Peyer's patch (tissue), 4 donors: Measurements from ENCODE around the gene OR52E4. TPM values are rescaled to one million over a fixed set of nuclear protein-coding genes. Genes with fewer than 3 reads are reported as not detected.

ENCODE experiments used
- DNase-seq, 3 donors: peaks; one replicate each; pipeline ENCODE4 v3.0.0-alpha.2; 2017 to 2019
- H3K27ac ChIP-seq, 4 donors: fragments of 200-600 bp; sonication (generic); one replicate each; pipeline ENCODE4 v1.5.1; 2016 to 2019
- H3K27me3 ChIP-seq, 2 donors: fragments of 200-600 bp; sonication (generic); one replicate each; pipeline ENCODE4 v1.5.1; 2019
- H3K36me3 ChIP-seq, 3 donors: fragments of 200-600 bp; sonication (generic); one replicate each; pipeline ENCODE4 v1.5.1; 2016 to 2019
- H3K4me1 ChIP-seq, 4 donors: fragments of 200-600 bp; sonication (generic); one replicate each; pipeline ENCODE4 v1.5.1; 2016 to 2019
- H3K4me3 ChIP-seq, 4 donors: fragments of 200-600 bp; sonication (generic); 1 replicate in 3 of 4; 2 replicates in 1 of 4; pipeline ENCODE4 v1.5.1; 2016 to 2019; ENCODE audit warnings: mild to moderate bottlenecking in 1 of 4
- H3K9me3 ChIP-seq, 4 donors: fragments of 200-600 bp; sonication (generic); one replicate each; pipeline ENCODE4 v1.5.1; 2016 to 2019; ENCODE audit warnings: mild to moderate bottlenecking in 1 of 4
- POLR2A ChIP-seq, 2 donors: fragments of 450-650 bp; IDR thresholded peaks; one replicate each; pipeline ENCODE4 v1.5.1; 2017; ENCODE audit warnings: antibody characterized with exemption in 2 of 2, mild to moderate bottlenecking in 2 of 2, moderate library complexity in 2 of 2
- total RNA-seq, 4 donors: library from RNA; depleted of rRNA; stranded (reverse); fragments of >200 nt; gene quantifications; one replicate each; pipeline ENCODE4 v1.1.0, GENCODE V29; 2016
- TF ChIP-seq, protein P1 (sequence below), 6 experiments: fragments of 450-650 bp in 4 of 6; fragments of 200-600 bp in 2 of 6; sonication (generic) in 1 of 6; IDR thresholded peaks; one replicate each; pipeline ENCODE4 v1.5.1; 2017 to 2019; ENCODE audit warnings: antibody characterized with exemption in 6 of 6, mild to moderate bottlenecking in 3 of 6, moderate library complexity in 1 of 6

The OR52E4 gene
- total RNA-seq, 4 donors from 2014 or later = not detected

DNA sequence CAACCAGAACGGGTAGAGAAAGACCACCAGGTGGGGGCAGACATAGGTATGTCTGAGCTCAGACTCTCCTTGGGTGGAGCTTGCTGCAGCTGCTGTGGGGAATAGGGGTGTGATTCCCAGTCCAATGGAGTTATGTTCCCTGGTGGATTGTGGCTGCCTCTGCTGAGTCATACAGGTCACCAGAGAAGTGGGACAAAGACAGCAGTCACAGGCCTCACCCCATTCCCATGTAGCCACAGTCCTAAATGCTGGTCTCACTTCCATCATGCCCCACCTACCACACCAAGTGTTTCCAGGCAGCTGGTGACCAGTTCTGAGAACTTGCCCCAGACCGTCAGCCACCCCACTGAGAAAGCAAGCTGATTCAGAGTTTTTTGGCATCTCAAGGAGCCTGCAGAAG lies 30.1 kb downstream of the OR52E4 start:
- Histone ChIP-seq H3K4me3 (no peak overlapping the region), H3K27me3 (no peaks in the 10 kb centered on the region), H3K27ac (no peak overlapping the region), H3K4me1 (no peaks in the 10 kb centered on the region), H3K9me3 (no peaks in the 10 kb centered on the region), H3K36me3 (no peaks in the 10 kb centered on the region)
- no peak for DNase-seq
- TF ChIP-seq POLR2A (IDR thresholded peaks at IDR 0.05) = no peak
- TF ChIP-seq, protein P1, sequence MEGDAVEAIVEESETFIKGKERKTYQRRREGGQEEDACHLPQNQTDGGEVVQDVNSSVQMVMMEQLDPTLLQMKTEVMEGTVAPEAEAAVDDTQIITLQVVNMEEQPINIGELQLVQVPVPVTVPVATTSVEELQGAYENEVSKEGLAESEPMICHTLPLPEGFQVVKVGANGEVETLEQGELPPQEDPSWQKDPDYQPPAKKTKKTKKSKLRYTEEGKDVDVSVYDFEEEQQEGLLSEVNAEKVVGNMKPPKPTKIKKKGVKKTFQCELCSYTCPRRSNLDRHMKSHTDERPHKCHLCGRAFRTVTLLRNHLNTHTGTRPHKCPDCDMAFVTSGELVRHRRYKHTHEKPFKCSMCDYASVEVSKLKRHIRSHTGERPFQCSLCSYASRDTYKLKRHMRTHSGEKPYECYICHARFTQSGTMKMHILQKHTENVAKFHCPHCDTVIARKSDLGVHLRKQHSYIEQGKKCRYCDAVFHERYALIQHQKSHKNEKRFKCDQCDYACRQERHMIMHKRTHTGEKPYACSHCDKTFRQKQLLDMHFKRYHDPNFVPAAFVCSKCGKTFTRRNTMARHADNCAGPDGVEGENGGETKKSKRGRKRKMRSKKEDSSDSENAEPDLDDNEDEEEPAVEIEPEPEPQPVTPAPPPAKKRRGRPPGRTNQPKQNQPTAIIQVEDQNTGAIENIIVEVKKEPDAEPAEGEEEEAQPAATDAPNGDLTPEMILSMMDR (IDR thresholded peaks at IDR 0.05) = no peak

DNA sequence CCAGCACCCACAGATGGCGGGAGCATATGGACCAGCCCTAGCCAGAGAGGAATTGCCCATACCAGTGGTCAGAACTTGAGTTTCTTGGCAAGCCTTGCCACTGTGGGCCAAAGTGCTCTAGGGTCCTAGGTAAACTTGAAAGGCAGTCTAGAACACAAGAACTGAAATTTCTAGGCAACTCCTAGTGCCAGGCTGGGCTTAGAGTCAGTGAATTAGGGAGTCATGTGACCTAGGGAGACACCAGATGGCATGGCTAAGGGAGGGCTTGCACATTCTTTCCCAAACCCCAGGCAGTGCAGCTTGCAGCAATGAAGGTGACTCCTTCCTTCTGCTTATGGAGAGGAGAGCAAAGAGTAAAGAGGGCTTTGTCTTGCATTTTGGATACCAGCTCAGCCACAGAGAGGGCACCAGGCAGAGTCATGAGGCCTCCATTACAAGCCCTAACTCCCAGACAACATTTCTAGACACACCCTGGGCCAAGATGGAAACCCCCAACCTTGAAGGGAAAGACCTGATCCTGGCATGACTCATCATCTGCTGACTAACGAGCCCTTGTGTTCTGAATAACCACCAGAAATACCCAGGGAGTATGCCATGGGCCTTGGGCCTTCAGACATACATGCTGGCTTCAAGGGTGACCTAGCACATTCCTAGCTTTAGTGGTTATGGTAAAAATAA lies 42.5 kb downstream of the OR52E4 start:
- Histone ChIP-seq H3K4me1 (no peaks in the 10 kb centered on the region), H3K27ac (no peak overlapping the region), H3K4me3 (no peak overlapping the region), H3K36me3 (no peaks in the 10 kb centered on the region), H3K27me3 (no peaks in the 10 kb centered on the region), H3K9me3 (no peaks in the 10 kb centered on the region)
- TF ChIP-seq, protein P1 (IDR thresholded peaks at IDR 0.05) = no peak
- no peak for TF ChIP-seq POLR2A (IDR thresholded peaks at IDR 0.05)
- no peak for DNase-seq

DNA sequence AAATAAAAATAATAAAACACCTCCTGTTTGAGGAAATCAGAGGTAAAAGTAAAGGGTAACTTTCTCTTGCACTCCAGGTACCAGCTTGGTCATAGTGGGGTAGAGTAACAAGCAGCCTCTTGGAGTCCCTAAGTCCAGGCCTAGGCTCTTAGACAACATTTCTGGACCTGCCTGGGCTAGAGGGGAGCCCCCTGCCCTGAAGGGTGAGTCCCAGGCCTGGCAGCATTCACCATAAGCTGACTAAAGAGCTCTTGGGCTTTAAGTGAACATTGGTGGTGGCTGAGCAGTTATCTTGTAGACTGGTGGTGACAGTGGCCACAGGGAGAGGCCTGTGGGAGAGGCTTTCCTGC lies 43.0 kb downstream of the OR52E4 start:
- no peak for TF ChIP-seq POLR2A (IDR thresholded peaks at IDR 0.05)
- TF ChIP-seq, protein P1 (IDR thresholded peaks at IDR 0.05) = no peak
- no peaks in the 10 kb centered on the region for H3K9me3 ChIP-seq
- H3K27ac ChIP-seq = no peak overlapping the region
- no peaks in the 10 kb centered on the region for H3K4me1 ChIP-seq
- no peaks in the 10 kb centered on the region for H3K27me3 ChIP-seq
- DNase-seq = no peak
- H3K36me3 ChIP-seq = no peaks in the 10 kb centered on the region
- no peak overlapping the region for H3K4me3 ChIP-seq

DNA sequence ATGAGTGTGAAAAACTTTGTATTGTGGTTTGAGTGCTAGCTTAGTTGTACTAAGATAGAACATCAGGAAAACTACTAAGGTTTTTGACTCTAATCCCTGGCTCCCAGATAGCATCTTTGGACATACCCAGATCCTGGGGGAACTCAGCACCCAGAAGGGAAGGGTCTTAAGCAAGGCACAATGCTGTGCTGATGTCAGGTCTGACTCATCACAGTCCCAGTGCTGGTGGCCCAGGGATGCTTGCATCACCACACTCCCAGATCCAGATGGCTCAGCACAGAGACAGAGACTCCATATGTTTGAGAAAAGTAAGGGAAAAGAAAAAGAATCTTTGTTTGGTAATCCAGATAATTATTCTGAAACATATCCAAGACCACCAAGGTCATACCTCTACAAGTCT lies 43.4 kb downstream of the OR52E4 start:
- no peak overlapping the region for H3K4me3 ChIP-seq
- no peak for DNase-seq
- H3K4me1 ChIP-seq = no peaks in the 10 kb centered on the region
- H3K27ac ChIP-seq = no peak overlapping the region
- no peaks in the 10 kb centered on the region for H3K9me3 ChIP-seq
- no peaks in the 10 kb centered on the region for H3K27me3 ChIP-seq
- TF ChIP-seq POLR2A (IDR thresholded peaks at IDR 0.05) = no peak
- TF ChIP-seq, protein P1 (IDR thresholded peaks at IDR 0.05) = no peak
- no peaks in the 10 kb centered on the region for H3K36me3 ChIP-seq

DNA sequence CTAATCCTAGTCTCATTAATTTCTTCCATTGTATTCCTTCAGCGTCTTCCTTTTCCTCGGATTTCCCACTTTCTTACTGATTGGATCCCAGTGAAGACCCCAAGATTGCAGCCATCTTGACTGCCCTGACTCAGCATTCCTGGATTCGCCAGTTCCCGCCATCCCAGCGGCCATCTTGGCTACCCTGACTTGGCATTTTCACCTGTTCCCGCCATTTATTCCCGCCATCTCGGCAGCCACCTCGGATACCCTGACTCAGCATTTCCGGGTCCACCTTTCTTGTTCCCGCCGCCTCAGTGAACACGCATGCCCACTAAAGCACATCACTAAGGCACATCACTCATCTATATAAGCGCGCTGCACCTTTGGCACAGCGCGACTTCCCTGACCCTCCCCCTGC lies 47.8 kb downstream of the OR52E4 start:
- no peaks in the 10 kb centered on the region for H3K4me1 ChIP-seq
- H3K9me3 ChIP-seq = no peaks in the 10 kb centered on the region
- no peak overlapping the region for H3K27ac ChIP-seq
- no peaks in the 10 kb centered on the region for H3K27me3 ChIP-seq
- TF ChIP-seq, protein P1 (IDR thresholded peaks at IDR 0.05) = no peak
- no peak for TF ChIP-seq POLR2A (IDR thresholded peaks at IDR 0.05)
- H3K36me3 ChIP-seq = no peaks in the 10 kb centered on the region
- no peak overlapping the region for H3K4me3 ChIP-seq
- no peak for DNase-seq

DNA sequence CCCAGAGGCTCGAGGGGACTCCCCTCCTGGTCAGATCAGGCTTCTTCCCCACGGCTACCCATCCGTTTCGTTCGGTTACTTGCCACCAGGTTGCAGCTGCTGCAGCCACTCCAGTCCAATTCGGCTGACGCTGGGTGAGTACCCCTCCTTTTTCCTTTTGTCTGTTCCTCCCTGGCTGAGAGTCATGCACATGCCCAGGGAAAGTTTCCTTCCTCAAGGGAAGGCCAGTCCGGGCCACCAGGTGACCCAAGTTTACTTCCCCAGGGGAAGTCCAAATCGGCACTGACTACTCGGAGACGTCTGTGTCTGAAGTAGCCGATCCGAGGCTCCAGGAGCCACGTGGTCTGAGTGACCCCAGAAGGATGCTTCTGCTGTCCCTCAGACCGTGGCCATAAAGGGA lies 48.4 kb downstream of the OR52E4 start:
- Histone ChIP-seq H3K4me3 (no peak overlapping the region), H3K9me3 (no peaks in the 10 kb centered on the region), H3K4me1 (no peaks in the 10 kb centered on the region), H3K36me3 (no peaks in the 10 kb centered on the region), H3K27me3 (no peaks in the 10 kb centered on the region), H3K27ac (no peak overlapping the region)
- no peak for DNase-seq
- TF ChIP-seq, protein P1 (IDR thresholded peaks at IDR 0.05) = no peak
- no peak for TF ChIP-seq POLR2A (IDR thresholded peaks at IDR 0.05)
